KOPT-K1 (cell line): ENCODE data around the gene SLIT1.

Source experiments
- H3K27ac ChIP-seq: fragments of 200-600 bp; sonication (generic); 2 replicates; pipeline ENCODE4 v1.5.1; 2016; ENCODE audit warnings: antibody characterized with exemption, mild to moderate bottlenecking, low read depth, low read length; ENCODE audit not compliant: poor library complexity, severe bottlenecking
- H3K36me3 ChIP-seq: fragments of 200-600 bp; sonication (generic); 2 replicates; pipeline ENCODE4 v1.5.1; 2017; ENCODE audit warnings: antibody characterized with exemption, mild to moderate bottlenecking, low read length, moderate library complexity; ENCODE audit not compliant: insufficient read depth
- H3K9me3 ChIP-seq: fragments of 200-600 bp; sonication (generic); 2 replicates; pipeline ENCODE4 v1.5.1; 2017; ENCODE audit warnings: antibody characterized with exemption, low read length, mild to moderate bottlenecking; ENCODE audit not compliant: insufficient read depth, poor library complexity, severe bottlenecking

The SLIT1 gene

GRCh38 chr10:96973809-96974747 is 211.7 kb downstream of the SLIT1 start:
- Histone ChIP-seq H3K36me3 (no peaks in the 10 kb centered on the region), H3K9me3 (no peaks in the 10 kb centered on the region), H3K27ac (no peak overlapping the region)

GRCh38 chr10:96972264-96972663 is 213.5 kb downstream of the SLIT1 start:
- Histone ChIP-seq H3K9me3 (no peaks in the 10 kb centered on the region), H3K36me3 (no peaks in the 10 kb centered on the region), H3K27ac (no peak overlapping the region)

DNA sequence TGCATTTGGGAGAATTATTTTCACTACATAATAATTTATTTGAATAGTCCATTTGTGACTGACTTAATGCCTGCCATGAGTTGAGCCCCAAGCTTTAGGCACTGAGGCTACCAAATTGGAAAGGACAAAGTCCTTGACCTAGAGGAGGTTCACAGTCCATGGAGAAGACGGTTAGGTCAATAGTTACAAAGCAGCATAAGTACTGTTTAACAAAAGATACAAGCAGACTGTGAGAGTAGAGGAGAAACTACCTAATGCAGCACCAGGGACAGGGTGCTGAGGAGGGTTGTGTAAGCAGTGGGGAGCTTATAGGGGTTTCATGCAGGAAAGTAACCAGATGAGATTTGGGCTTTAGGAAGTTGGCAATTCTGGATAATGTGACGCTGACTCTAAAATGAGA is 214.4 kb downstream of the SLIT1 start:
- Histone ChIP-seq H3K9me3 (no peaks in the 10 kb centered on the region), H3K27ac (no peak overlapping the region)

DNA sequence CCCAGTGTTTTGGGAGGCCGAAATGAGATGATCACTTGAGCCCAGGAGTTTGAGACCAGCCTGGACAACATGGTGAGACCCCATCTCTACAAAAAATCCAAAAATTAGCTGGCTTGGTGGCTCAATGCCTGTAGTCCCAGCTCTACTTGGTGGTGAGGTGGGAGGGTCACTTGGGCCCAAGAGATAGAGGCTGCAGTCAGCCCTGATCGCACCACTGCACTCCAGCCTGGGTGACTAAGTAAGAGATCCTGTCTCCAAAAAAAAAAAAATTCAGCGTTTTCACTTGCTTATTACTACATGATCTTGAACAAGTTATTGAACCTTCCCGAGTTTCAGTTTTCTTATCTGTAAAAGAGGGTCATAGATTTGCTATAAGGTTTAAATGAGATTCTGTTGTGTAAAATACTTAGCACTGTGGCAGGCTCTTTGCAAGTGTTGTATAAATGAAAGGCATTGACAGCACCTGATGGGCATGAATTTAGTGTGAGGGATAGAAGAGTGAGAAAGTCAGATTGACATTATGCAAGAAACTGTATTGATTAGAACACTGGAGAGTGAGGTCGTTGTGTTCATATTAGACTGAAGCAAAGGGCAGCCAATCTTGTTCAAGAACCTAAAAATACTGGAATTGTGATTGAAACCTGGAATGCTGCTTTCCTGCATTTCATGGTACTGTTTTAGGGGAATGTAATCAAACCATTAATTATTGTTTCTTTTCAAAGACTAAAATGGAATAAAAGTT is 216.9 kb downstream of the SLIT1 start:
- Histone ChIP-seq H3K27ac (no peak overlapping the region), H3K9me3 (no peaks in the 10 kb centered on the region)

More for the DNA sequence above, 214.4 kb downstream of the SLIT1 start:
- no peaks in the 10 kb centered on the region for H3K36me3 ChIP-seq

GRCh38 chr10:96967847-96968246 is 217.9 kb downstream of the SLIT1 start:
- Histone ChIP-seq H3K9me3 (no peaks in the 10 kb centered on the region), H3K27ac (no peak overlapping the region), H3K36me3 (no peaks in the 10 kb centered on the region; the same call in 1 of the 2 replicates)

More for the DNA sequence above, 216.9 kb downstream of the SLIT1 start:
- H3K36me3 ChIP-seq: no peaks in the 10 kb centered on the region

DNA sequence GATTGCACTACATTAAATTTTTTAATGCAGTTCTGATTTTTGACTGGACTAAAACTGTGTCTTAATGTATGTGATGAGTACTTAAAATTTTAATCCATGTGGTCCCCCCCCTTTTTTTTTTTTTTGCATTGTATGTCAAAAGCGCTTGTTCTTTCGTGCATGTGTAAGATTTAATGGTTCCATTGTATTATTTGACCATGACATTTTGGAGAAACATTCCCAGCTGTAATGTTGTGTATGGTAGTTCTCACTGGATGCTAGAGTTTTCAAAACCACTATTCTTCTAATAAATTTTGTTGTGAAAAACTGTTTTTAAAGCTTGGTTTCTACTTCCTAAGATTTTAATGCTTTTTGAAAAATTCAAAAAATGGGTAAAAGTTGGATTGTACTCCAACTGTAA is 221.6 kb downstream of the SLIT1 start:
- Histone ChIP-seq H3K36me3 (peaks cover 4% of the 10 kb centered on the region), H3K9me3 (no peaks in the 10 kb centered on the region)

GRCh38 chr10:96960872-96961271 is 224.9 kb downstream of the SLIT1 start:
- H3K36me3 ChIP-seq: peaks cover 29% of the 10 kb centered on the region
- no peak overlapping the region for H3K27ac ChIP-seq

More for the DNA sequence above, 221.6 kb downstream of the SLIT1 start:
- no peak overlapping the region for H3K27ac ChIP-seq

DNA sequence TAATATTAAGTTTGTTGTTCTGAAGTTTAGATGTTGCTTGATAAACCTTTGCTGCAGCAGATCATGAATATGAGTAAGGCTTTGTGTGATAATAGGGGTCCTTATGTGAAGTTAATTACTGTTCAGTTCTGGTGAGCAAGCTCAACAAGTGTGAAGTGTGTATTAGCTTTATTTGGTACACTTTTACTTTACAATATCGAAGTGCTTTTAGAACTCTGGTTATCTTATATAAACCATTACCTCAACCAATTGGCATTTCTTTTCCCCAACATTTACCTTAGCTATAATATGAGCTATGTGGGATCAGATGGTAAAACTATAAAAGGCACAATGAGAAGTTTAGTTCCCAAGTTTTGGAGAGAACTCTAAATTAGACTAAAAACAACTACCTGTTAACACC is 226.0 kb downstream of the SLIT1 start:
- H3K36me3 ChIP-seq: peaks cover 41% of the 10 kb centered on the region
- no peak overlapping the region for H3K27ac ChIP-seq
- H3K9me3 ChIP-seq: no peaks in the 10 kb centered on the region

More at GRCh38 chr10:96960872-96961271, 224.9 kb downstream of the SLIT1 start:
- no peaks in the 10 kb centered on the region for H3K9me3 ChIP-seq

GRCh38 chr10:96958071-96958470 is 227.7 kb downstream of the SLIT1 start:
- peaks cover 57% of the 10 kb centered on the region for H3K36me3 ChIP-seq
- H3K9me3 ChIP-seq: no peaks in the 10 kb centered on the region
- no peak overlapping the region for H3K27ac ChIP-seq

GRCh38 chr10:96955794-96956193 is 230.0 kb downstream of the SLIT1 start:
- Histone ChIP-seq H3K36me3 (peaks cover 73% of the 10 kb centered on the region), H3K27ac (no peak overlapping the region), H3K9me3 (no peaks in the 10 kb centered on the region)

GRCh38 chr10:96951954-96952353 is 233.8 kb downstream of the SLIT1 start:
- H3K27ac ChIP-seq: no peak overlapping the region
- peaks cover 70% of the 10 kb centered on the region for H3K36me3 ChIP-seq
- no peaks in the 10 kb centered on the region for H3K9me3 ChIP-seq

DNA sequence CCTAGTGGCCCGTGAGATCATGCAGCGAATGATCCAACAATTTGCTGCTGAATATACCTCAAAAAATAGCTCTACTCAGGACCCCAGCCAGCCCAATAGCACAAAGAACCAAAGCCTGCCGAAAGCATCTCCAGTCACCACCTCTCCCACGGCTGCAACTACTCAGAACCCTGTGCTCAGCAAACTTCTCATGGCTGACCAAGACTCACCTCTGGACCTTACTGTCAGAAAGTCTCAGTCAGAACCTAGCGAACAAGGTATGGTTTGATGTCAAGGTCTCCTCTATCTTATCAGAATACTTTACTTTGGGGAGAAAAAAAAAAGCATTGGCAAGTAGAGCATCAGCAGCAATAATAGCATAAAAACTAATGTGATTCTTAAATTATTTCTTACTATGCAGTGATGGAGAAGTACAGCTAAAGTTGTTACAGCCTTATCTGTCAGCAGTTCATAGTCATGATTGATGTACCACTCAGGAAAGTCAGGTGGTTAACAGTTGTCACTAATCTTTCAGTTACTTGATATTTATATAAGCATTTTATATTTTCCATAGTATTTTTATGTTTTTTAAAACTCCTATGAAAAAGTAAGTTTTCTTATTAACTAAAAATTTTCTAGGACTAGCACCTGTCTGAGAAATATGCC is 236.6 kb downstream of the SLIT1 start:
- H3K36me3 ChIP-seq: peaks cover 43% of the 10 kb centered on the region
- H3K9me3 ChIP-seq: no peaks in the 10 kb centered on the region
- H3K27ac ChIP-seq: no peak overlapping the region
